Measurements from ENCODE around the gene ZSCAN21. TPM values are rescaled to one million over a fixed set of nuclear protein-coding genes. Genes with fewer than 3 reads are reported as not detected.

Gene ZSCAN21
- total and polyA plus RNA-seq, 7 donors = 6.8 to 25.6 (median 12.2) TPM

DNA sequence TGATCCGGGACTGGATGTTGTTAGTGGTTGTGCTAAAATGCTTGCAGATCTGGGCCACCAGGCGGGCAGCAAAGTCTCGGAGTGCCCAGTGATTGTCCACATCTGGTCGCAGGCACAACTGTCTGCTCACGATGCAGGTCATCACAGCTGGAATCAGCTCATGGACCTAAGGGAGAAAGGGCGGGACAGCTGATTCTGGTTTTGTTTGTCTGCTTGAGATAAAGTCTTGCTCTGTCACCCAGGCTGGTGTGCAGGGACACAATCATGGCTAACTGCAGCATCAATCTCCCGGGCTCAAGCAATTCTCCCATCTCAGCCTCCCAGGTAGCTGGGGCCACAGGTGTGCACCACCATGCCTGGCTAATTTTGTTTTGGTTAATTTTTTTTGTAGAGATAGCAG is 61.6 kb downstream of the ZSCAN21 start:
- TF ChIP-seq, protein P1, sequence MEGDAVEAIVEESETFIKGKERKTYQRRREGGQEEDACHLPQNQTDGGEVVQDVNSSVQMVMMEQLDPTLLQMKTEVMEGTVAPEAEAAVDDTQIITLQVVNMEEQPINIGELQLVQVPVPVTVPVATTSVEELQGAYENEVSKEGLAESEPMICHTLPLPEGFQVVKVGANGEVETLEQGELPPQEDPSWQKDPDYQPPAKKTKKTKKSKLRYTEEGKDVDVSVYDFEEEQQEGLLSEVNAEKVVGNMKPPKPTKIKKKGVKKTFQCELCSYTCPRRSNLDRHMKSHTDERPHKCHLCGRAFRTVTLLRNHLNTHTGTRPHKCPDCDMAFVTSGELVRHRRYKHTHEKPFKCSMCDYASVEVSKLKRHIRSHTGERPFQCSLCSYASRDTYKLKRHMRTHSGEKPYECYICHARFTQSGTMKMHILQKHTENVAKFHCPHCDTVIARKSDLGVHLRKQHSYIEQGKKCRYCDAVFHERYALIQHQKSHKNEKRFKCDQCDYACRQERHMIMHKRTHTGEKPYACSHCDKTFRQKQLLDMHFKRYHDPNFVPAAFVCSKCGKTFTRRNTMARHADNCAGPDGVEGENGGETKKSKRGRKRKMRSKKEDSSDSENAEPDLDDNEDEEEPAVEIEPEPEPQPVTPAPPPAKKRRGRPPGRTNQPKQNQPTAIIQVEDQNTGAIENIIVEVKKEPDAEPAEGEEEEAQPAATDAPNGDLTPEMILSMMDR (IDR thresholded peaks at IDR 0.05) = no peak
- no peak overlapping the region for H3K4me3 ChIP-seq
- no peaks in the 10 kb centered on the region for H3K4me1 ChIP-seq
- H3K27me3 ChIP-seq (ENCODE audit: insufficient read depth in 3 of 3, low read length in 2 of 3) = no peaks in the 10 kb centered on the region
- ATAC-seq (no peak), DNase-seq (no peak)
- H3K9me3 ChIP-seq = no peaks in the 10 kb centered on the region
- H3K27ac ChIP-seq = no peak overlapping the region
- WGBS, 3 donors = 86 to 91% (median 91%) methylated on average over 7 of the region's 7 CpGs
- H3K36me3 ChIP-seq (ENCODE audit: insufficient read depth in 1 of 2, low read depth in 1 of 2) = peaks cover 0 to 78% of the 10 kb centered on the region in 2 donors
- intact Hi-C loops (cut with DNase I) = no loop called here

GRCh38 chr7:100111914-100112313 is 62.3 kb downstream of the ZSCAN21 start:
- no peaks in the 10 kb centered on the region for H3K9me3 ChIP-seq
- TF ChIP-seq, protein P1 (IDR thresholded peaks at IDR 0.05) = no peak
- ATAC-seq (no peak), DNase-seq (no peak)
- no peaks in the 10 kb centered on the region for H3K4me1 ChIP-seq
- H3K36me3 ChIP-seq (ENCODE audit: insufficient read depth in 1 of 2, low read depth in 1 of 2) = peaks cover 0 to 74% of the 10 kb centered on the region in 2 donors
- 89 to 93% (median 89%) methylated on average over 13 of the region's 13 CpGs for WGBS, 3 donors
- intact Hi-C loops (cut with DNase I) = no loop called here
- no peak overlapping the region for H3K27ac ChIP-seq
- no peaks in the 10 kb centered on the region for H3K27me3 ChIP-seq (ENCODE audit: insufficient read depth in 3 of 3, low read length in 2 of 3)
- H3K4me3 ChIP-seq = no peak overlapping the region

Other genes starting within 250 kb of the ZSCAN21 start
- gene CYP3A43, start 221.8 kb upstream of the ZSCAN21 start, total RNA-seq = under 1 TPM in 1 of 4 donors, not detected in 3; 0.29 TPM
- under 1 TPM in 1 of 3 donors, not detected in 2; 0.08 TPM for gene CYP3A43, start 221.8 kb upstream of the ZSCAN21 start, polyA plus RNA-seq
- gene OR2AE1, start 172.7 kb upstream of the ZSCAN21 start, total RNA-seq = not detected
- gene OR2AE1, start 172.7 kb upstream of the ZSCAN21 start, polyA plus RNA-seq = under 1 TPM in 2 of 3 donors, not detected in 1; 0.05 to 0.17 TPM
- 1 to 10 TPM; 4.4 to 8.9 (median 6.1) TPM for gene TRIM4, start 130.2 kb upstream of the ZSCAN21 start, total RNA-seq
- gene TRIM4, start 130.2 kb upstream of the ZSCAN21 start, polyA plus RNA-seq = 1 to 10 TPM; 2.6 to 8.8 (median 4.3) TPM
- gene GJC3, start 120.2 kb upstream of the ZSCAN21 start, total RNA-seq = under 1 TPM in 1 of 4 donors, not detected in 3; 0.34 TPM
- gene GJC3, start 120.2 kb upstream of the ZSCAN21 start, polyA plus RNA-seq = under 1 TPM; 0.08 to 0.52 (median 0.08) TPM
- gene AZGP1, start 73.7 kb upstream of the ZSCAN21 start, total RNA-seq = under 1 TPM; 0.49 to 0.82 (median 0.59) TPM
- 1 to 10 TPM in 2 of 3 donors, under 1 TPM in 1; 0.73 to 2.4 (median 1.6) TPM for gene AZGP1, start 73.7 kb upstream of the ZSCAN21 start, polyA plus RNA-seq
- 10 to 100 TPM; 38.5 to 40.2 (median 38.9) TPM for gene ZKSCAN1, start 34.2 kb upstream of the ZSCAN21 start, total RNA-seq
- gene ZKSCAN1, start 34.2 kb upstream of the ZSCAN21 start, polyA plus RNA-seq = 10 to 100 TPM in 1 of 3 donors, 1 to 10 TPM in 2; 5.7 to 15.8 (median 8.8) TPM
- gene ZNF3, start 31.9 kb downstream of the ZSCAN21 start, total RNA-seq = 10 to 100 TPM; 14.6 to 23.8 (median 17.1) TPM
- gene ZNF3, start 31.9 kb downstream of the ZSCAN21 start, polyA plus RNA-seq = 10 to 100 TPM; 11.2 to 26.4 (median 15.1) TPM
- 100 to 1,000 TPM in 3 of 4 donors, 10 to 100 TPM in 1; 82.9 to 130 (median 111) TPM for gene COPS6, start 39.2 kb downstream of the ZSCAN21 start, total RNA-seq
- 100 to 1,000 TPM; 104 to 145 (median 126) TPM for gene COPS6, start 39.2 kb downstream of the ZSCAN21 start, polyA plus RNA-seq
- gene MCM7, start 51.6 kb downstream of the ZSCAN21 start, total RNA-seq = 10 to 100 TPM; 24.6 to 34.0 (median 30.6) TPM
- 10 to 100 TPM; 33.3 to 40.6 (median 33.8) TPM for gene MCM7, start 51.6 kb downstream of the ZSCAN21 start, polyA plus RNA-seq
- gene AP4M1, start 51.9 kb downstream of the ZSCAN21 start, total RNA-seq = 10 to 100 TPM in 2 of 4 donors, 1 to 10 TPM in 2; 8.8 to 12.9 (median 10.8) TPM
- 10 to 100 TPM; 10.9 to 19.2 (median 14.5) TPM for gene AP4M1, start 51.9 kb downstream of the ZSCAN21 start, polyA plus RNA-seq
- 10 to 100 TPM; 26.8 to 40.5 (median 31.7) TPM for gene TAF6, start 69.6 kb downstream of the ZSCAN21 start, total RNA-seq
- 10 to 100 TPM; 31.4 to 58.4 (median 34.8) TPM for gene TAF6, start 69.6 kb downstream of the ZSCAN21 start, polyA plus RNA-seq
- gene CNPY4, start 69.9 kb downstream of the ZSCAN21 start, total RNA-seq = 1 to 10 TPM; 2.2 to 3.9 (median 2.5) TPM
- gene CNPY4, start 69.9 kb downstream of the ZSCAN21 start, polyA plus RNA-seq = 1 to 10 TPM; 2.9 to 7.0 (median 4.4) TPM
- 1 to 10 TPM in 3 of 4 donors, under 1 TPM in 1; 0.91 to 2.6 (median 1.7) TPM for gene MBLAC1, start 77.2 kb downstream of the ZSCAN21 start, total RNA-seq
- 1 to 10 TPM; 1.8 to 3.8 (median 2.7) TPM for gene MBLAC1, start 77.2 kb downstream of the ZSCAN21 start, polyA plus RNA-seq
- 10 to 100 TPM; 48.7 to 74.6 (median 68.1) TPM for gene LAMTOR4, start 99.1 kb downstream of the ZSCAN21 start, total RNA-seq
- 100 to 1,000 TPM; 118 to 141 (median 140) TPM for gene LAMTOR4, start 99.1 kb downstream of the ZSCAN21 start, polyA plus RNA-seq
- gene TRAPPC14, start 108.9 kb downstream of the ZSCAN21 start, total RNA-seq = 10 to 100 TPM in 1 of 4 donors, 1 to 10 TPM in 3; 4.1 to 14.2 (median 7.4) TPM
- 10 to 100 TPM in 1 of 3 donors, 1 to 10 TPM in 2; 5.2 to 13.1 (median 9.8) TPM for gene TRAPPC14, start 108.9 kb downstream of the ZSCAN21 start, polyA plus RNA-seq
- 1 to 10 TPM in 2 of 4 donors, under 1 TPM in 2; 0.23 to 3.8 (median 0.95) TPM for gene GAL3ST4, start 118.8 kb downstream of the ZSCAN21 start, total RNA-seq
- gene GAL3ST4, start 118.8 kb downstream of the ZSCAN21 start, polyA plus RNA-seq = under 1 TPM; 0.45 to 0.57 (median 0.52) TPM
- gene GPC2, start 127.6 kb downstream of the ZSCAN21 start, total RNA-seq = under 1 TPM; 0.16 to 0.77 (median 0.36) TPM
- under 1 TPM; 0.30 to 0.38 (median 0.33) TPM for gene GPC2, start 127.6 kb downstream of the ZSCAN21 start, polyA plus RNA-seq
- gene STAG3, start 128.1 kb downstream of the ZSCAN21 start, total RNA-seq = under 1 TPM; 0.25 to 0.82 (median 0.47) TPM
- gene STAG3, start 128.1 kb downstream of the ZSCAN21 start, polyA plus RNA-seq = under 1 TPM; 0.18 to 0.86 (median 0.51) TPM
- gene PVRIG, start 170.2 kb downstream of the ZSCAN21 start, total RNA-seq = under 1 TPM in 1 of 4 donors, not detected in 3; 0.61 TPM
- under 1 TPM; 0.05 to 0.14 (median 0.06) TPM for gene PVRIG, start 170.2 kb downstream of the ZSCAN21 start, polyA plus RNA-seq